NT2/D1 (cell line): Measurements from ENCODE around the gene KRT17.

Experiments used
- DNase-seq: peaks from one replicate; pipeline ENCODE4 v3.0.0-alpha.2; 2011; ENCODE audit warnings: low read depth, low spot score
- H3K27me3 ChIP-seq: 2 replicates; pipeline ENCODE4 v1.6.0; 2011; ENCODE audit warnings: mild to moderate bottlenecking; ENCODE audit not compliant: insufficient read length, insufficient read depth
- H3K36me3 ChIP-seq: 2 replicates; pipeline ENCODE4 v1.6.1; 2011; ENCODE audit warnings: mild to moderate bottlenecking, low read length, mixed read lengths; ENCODE audit not compliant: insufficient read depth, insufficient read length
- H3K4me1 ChIP-seq: 2 replicates; pipeline ENCODE4 v1.5.1; 2011; ENCODE audit not compliant: insufficient read depth, insufficient read length
- H3K4me3 ChIP-seq: 2 replicates; pipeline ENCODE4 v1.5.1; 2011; ENCODE audit warnings: low read depth; ENCODE audit not compliant: insufficient read length
- H3K9ac ChIP-seq: 2 replicates; pipeline ENCODE4 v1.6.0; 2011; ENCODE audit warnings: low read depth; ENCODE audit not compliant: insufficient read length
- H3K9me3 ChIP-seq: 2 replicates; pipeline ENCODE4 v1.5.1; 2011; ENCODE audit warnings: mild to moderate bottlenecking, low read length; ENCODE audit not compliant: insufficient read depth
- SUZ12 ChIP-seq: IDR thresholded peaks from 2 replicates; pipeline ENCODE4 v1.6.1; 2011; ENCODE audit not compliant: insufficient read length, insufficient read depth; ENCODE audit errors: extremely low read depth
- YY1 ChIP-seq: IDR thresholded peaks from 2 replicates; pipeline ENCODE4 v1.6.1; 2011; ENCODE audit not compliant: insufficient read length, insufficient read depth

KRT17 gene

DNA sequence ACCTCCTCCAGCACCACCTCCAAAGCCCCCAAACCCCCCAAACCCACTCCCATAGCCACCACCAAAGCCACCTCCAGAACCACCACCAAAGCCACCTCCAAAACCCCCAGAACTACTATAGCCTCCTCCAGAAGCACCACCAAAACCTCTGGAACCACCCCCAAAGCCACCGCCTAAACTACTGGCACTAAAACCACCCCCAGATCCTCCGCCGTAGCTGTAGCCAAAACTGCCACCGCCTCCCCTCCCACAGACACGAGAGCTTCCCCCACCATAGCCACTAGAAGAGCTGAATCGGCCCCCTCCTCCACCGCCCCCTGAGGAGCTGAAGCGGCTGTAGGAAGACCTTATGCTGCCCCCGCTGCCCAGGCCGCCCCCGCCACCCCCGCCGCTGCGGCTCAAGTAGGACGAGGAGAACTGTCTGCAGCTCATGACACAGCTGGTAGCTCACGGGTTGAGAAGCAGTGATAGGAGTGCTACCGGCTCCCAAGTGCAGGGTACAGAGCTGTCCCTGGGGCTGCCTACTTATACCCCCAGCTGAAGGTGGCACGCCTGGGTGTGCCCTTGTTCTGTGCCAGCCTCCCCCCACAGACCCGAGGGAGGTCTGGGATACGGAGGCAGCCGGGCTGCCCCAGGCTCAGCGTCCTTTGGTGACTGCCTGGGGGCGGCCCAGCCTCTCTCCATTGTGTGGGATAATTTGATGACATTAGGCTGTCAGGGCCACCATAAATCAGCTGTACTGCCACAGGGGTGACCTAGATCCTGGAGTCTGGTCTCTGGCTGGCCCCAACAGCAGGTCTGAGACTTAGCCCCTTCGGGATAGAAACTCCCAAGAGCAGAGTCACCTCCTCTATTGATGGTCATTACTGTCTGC lies 52.6 kb downstream of the KRT17 start, which contains the start of gene KRT9:
TSS of gene KRT9 (minus strand) at position 499 of the 874 bp plus-strand sequence. CDS start at position 432, 67 bp downstream.
- Histone ChIP-seq H3K4me3 (no peak within 1 kb of the TSS), H3K4me1 (peaks cover 5% of the 10 kb centered on the region), H3K9ac (no peak within 1 kb of the TSS), H3K36me3 (no peaks in the 10 kb centered on the region), H3K9me3 (no peaks in the 10 kb centered on the region; the same call in 1 of the 2 replicates), H3K27me3 (no peaks in the 10 kb centered on the region)
- no peak for DNase-seq
- TF ChIP-seq SUZ12 (no peak), YY1 (no peak)
